Measurements from ENCODE around the gene ROBO4.

ROBO4 gene

GRCh38 chr11:124872280-124872679, 25.4 kb downstream of the ROBO4 start:
- no peak for DNase-seq

- no peak for DNase-seq
Observed at GRCh38 chr11:124870430-124870829, 27.2 kb downstream of the ROBO4 start.

GRCh38 chr11:124869856-124870387, 27.7 kb downstream of the ROBO4 start:
- no peak for DNase-seq

DNA sequence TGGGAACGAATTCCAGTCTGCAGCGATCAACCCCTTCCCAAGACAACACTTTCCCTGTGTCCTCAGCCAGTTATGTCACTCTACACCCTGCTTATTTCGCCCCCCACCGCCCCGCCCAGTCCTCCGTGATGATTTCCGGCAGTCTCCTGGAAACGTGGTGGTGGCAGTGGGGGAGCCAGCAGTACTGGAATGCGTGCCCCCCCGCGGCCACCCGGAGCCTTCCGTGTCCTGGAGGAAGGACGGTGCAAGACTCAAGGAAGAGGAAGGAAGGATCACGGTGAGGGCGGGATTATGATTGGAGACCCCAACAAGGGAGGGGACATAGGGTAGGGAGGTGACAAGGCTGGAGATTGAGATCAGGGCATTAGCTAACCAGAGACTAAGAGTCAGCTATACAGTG, 28.3 kb downstream of the ROBO4 start:
- no peak for DNase-seq

DNA sequence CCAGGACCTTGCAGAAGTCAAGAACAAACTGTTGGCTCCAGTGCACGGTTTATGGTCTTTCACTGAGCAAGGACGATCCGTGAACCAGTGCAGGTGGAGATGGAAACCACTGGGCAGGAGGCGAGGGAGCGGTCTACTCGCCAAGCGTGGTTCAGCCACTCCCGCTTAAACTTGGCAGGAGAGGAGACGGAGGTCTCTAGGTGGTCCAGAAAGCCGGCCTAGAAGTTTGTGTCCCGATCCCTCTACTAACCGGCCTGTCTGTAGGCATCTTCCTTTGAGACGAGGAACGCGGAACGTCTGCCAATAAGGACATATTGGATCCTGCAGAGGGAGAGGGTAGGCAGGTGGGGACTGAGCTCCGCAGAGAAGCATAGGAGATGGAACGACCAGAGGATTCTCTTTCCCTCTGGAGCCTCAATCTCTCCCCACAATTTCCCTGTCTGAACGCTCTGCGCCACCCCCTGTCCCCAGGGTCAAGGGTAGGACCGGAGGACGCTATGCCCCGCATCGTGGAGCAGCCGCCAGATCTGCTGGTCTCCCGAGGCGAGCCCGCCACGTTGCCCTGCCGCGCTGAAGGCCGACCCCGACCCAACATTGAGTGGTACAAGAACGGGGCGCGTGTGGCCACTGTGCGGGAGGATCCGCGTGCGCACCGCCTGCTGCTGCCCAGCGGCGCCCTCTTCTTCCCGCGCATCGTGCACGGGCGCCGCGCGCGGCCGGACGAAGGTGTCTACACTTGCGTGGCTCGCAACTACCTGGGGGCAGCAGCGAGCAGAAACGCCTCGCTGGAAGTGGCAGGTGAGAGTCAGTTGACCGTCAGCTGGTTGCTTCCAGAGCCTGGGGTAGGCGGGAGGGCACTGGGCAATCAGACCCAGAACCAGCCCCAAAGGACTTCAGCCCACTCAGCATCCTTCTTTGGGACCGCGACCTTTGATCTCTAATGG, 29.1 kb downstream of the ROBO4 start:
- no peak for DNase-seq

GRCh38 chr11:124867700-124868099, 30.0 kb downstream of the ROBO4 start:
- DNase-seq, result no peak

- DNase-seq, result peak; percentile 44
Observed at GRCh38 chr11:124865902-124866851, 31.5 kb downstream of the ROBO4 start.

GRCh38 chr11:124865181-124865901, 32.3 kb downstream of the ROBO4 start, which contains the start of gene ROBO3:
ROBO3 (plus strand) TSS chr11:124865432; CDS start chr11:124865578, 146 bp downstream.
- no peak for DNase-seq

DNA sequence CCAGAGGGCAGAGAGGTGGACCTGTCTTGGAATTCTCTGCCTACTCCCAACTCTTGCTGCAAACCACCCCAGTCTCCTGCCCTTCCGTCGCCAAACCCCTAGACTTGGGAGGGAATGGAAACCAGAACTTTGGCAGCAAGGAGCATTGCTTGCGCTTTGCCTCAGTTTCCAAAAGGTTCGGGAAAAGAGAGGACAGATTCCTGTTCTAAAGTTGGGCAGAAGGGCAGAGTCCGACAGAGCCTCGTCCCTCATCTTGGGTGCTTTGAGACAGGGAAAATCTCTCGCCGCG, 32.8 kb downstream of the ROBO4 start:
- DNase-seq, result no peak

DNA sequence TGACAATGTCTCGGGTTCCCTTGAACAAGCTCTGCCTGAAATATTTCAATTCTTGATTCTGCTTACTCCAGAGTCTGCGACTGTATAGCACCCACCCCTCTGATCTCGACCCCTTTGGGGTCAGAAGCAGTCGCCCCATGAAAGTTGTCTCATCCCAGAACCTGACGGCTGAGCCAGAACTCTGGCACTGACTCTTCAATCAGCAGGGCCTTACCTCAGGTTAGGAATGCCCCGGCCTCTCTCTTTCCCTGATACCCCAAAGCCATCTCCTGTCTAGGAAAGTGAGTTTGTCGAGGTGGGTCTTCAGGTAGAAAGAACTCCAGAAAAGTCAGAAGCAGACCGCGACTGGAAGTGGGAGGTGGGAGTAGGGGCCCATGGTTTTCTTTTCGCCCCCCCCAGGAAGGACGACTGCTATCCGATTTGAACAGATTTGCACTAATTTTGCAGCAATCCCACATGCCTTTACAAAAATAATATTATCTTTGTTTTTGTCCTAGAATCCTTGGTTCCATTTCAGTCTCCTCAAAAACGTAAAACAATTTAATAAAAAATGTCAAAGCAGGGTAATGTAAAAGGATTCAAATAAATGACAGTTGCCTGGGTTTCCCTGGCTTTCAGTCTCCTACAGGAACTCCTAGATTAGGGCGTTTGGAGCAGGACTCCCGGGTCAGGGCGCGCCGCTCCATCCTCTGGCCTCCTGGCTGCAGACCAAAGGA, 33.3 kb downstream of the ROBO4 start:
- no peak for DNase-seq

- DNase-seq, result no peak
Observed at GRCh38 chr11:124863826-124864165, 33.9 kb downstream of the ROBO4 start.

- DNase-seq, result no peak
Observed at GRCh38 chr11:124863137-124863825, 34.4 kb downstream of the ROBO4 start.

GRCh38 chr11:124861670-124862069, 36.0 kb downstream of the ROBO4 start:
- no peak for DNase-seq

DNA sequence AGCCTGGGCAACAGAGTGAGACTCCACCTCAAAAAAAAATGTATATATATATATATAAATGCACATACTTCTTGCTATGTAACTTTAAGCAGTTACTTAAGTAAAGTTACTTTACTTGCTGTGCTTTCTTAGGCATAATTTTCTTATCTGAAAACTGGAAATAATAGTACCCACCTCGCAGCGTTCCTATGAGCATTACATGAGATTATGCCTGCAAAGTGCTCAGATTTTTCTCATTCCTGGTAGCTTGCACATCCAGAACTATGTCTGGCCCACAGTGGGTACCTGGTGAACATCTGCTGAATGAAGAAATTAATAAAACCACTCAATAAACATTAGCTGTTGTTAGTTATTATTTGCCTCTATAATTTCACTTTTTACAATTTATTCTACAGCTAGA, 38.5 kb downstream of the ROBO4 start:
- no peak for DNase-seq

DNA sequence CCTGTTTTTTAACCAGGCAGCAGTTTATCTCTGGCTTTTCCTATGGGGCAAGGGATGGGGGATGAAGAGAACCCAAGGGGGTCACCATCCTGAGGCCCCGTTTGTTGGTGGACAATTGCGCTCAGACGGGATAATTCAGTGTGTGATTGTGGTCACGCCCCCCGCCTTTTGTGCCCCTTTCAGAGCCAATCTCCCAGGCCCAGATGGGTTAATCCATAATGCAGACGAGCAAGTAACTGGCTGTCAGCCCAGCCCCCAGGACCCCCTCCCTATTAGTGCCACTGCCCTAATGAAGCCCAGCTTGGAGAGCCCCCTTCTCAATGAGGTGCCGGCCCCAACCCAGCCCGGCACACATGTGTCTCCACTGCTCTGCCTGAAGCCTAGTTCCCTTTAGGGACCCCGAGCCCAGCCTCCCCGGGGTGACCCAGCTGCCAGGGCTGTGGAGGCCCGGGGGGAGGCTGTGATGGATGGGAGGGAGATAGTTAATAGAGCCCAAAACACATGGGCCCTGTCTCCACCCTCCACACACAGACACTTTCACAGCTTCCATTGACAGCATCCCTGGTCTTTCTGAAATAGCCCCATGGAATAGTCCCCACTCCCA, 51.5 kb downstream of the ROBO4 start:
- DNase-seq, result no peak

DNA sequence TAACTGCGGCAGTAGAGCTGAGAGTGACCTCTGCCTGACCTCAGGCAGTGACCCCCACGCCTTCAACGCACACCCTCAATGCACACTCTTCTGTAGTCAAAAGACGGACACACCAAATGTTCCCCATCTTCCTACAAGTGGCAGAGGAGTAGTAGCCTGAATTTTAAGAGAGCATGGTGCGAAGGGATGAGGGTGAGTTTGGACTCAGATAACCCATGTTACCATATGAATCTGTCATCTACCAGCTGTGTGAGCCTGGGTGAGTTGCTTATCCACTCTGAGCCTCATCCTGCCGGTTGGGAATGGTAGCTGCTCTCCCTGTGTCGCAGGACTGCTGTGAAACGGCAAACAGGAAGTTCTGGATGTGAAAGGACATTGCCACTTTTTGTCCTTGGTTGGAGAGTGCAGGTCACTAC, 53.0 kb downstream of the ROBO4 start:
- no peak for DNase-seq

DNA sequence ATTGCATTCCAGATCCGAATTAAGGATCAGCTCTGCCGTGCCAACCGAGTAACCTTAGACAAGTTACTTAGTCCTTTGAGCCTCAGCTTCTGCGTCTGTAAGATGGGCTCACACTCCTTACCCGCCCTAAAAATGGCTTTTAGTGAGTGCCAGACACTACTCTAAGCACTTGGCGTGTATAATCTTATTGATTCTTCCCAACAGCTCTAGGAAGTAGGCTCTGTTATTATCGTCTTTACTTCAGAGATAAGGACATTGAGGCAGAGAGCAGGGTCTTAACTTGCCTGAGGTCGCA, 54.1 kb downstream of the ROBO4 start:
- no peak for DNase-seq

- DNase-seq, result no peak
Observed at GRCh38 chr11:124842305-124842704, 55.4 kb downstream of the ROBO4 start.

GRCh38 chr11:124841840-124842239, 55.8 kb downstream of the ROBO4 start:
- DNase-seq, result no peak

DNA sequence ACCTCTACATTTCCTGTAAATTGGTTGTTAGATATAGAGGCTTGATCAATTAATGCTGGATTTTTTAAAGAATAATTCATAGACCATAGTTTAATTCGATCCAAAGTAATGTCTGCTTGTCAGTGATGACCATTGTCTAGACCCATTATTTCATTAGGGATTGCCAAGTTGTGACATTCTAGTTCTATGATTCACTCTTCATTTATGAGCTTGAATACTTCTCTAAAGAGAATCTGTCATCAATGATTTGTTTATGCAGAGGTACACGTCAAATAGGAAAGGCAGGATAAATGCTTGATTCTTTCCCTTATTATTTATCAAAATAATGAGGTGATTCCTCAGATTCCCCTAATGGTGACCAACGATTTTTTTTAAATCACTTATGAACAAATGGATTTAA, 56.5 kb downstream of the ROBO4 start:
- DNase-seq, result no peak

- no peak for DNase-seq
Observed at GRCh38 chr11:124840666-124841065, 57.0 kb downstream of the ROBO4 start.

Measured in T-helper 9 cell (primary cell).